Transverse colon (tissue), 4 donors: Measurements from ENCODE around the gene CLDN8.

Source experiments
- POLR2AphosphoS5 ChIP-seq, 3 donors: sonication (generic); formaldehyde crosslinking; IDR thresholded peaks; one replicate each; pipeline ENCODE4 v1.6.1; 2016; ENCODE audit warnings: antibody characterized with exemption in 3 of 3
- TF ChIP-seq, protein P1 (sequence below), 5 experiments: fragments of 200-600 bp in 3 of 5; fragments of 450-650 bp in 2 of 5; sonication (generic) in 3 of 5; IDR thresholded peaks; 1 replicate in 2 of 5; 2 replicates in 3 of 5; pipeline ENCODE4 v1.5.1; 2016 to 2017; ENCODE audit warnings: antibody characterized with exemption in 5 of 5, inconsistent platforms in 3 of 5, mild to moderate bottlenecking in 2 of 5, moderate library complexity in 1 of 5

- TF ChIP-seq, protein P1, sequence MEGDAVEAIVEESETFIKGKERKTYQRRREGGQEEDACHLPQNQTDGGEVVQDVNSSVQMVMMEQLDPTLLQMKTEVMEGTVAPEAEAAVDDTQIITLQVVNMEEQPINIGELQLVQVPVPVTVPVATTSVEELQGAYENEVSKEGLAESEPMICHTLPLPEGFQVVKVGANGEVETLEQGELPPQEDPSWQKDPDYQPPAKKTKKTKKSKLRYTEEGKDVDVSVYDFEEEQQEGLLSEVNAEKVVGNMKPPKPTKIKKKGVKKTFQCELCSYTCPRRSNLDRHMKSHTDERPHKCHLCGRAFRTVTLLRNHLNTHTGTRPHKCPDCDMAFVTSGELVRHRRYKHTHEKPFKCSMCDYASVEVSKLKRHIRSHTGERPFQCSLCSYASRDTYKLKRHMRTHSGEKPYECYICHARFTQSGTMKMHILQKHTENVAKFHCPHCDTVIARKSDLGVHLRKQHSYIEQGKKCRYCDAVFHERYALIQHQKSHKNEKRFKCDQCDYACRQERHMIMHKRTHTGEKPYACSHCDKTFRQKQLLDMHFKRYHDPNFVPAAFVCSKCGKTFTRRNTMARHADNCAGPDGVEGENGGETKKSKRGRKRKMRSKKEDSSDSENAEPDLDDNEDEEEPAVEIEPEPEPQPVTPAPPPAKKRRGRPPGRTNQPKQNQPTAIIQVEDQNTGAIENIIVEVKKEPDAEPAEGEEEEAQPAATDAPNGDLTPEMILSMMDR (IDR thresholded peaks at IDR 0.05), result no peak
- TF ChIP-seq POLR2AphosphoS5 (IDR thresholded peaks at IDR 0.05), result no peak
Measured at GRCh38 chr21:30166705-30167104, 49.2 kb downstream of the CLDN8 start, which contains the start of gene CLDN17.
